H1 (cell line): ENCODE data around the gene RGS2. TPM values are rescaled to one million over a fixed set of nuclear protein-coding genes. Genes with fewer than 3 reads are reported as not detected.

Experiments used
- ATF3 ChIP-seq: IDR thresholded peaks from 2 replicates; pipeline ENCODE4 v1.6.1; 2011; ENCODE audit warnings: low read depth, mild to moderate bottlenecking, low read length; ENCODE audit not compliant: insufficient read depth
- BRCA1 ChIP-seq: IDR thresholded peaks from 2 replicates; pipeline ENCODE4 v1.6.1; 2012; ENCODE audit warnings: low read depth, low read length, improper control_type of control experiment
- CREB1 ChIP-seq: IDR thresholded peaks from 2 replicates; pipeline ENCODE4 v1.6.1; 2012; ENCODE audit warnings: inconsistent platforms
- CTBP2 ChIP-seq: IDR thresholded peaks from 2 replicates; pipeline ENCODE4 v1.7.0; 2011; ENCODE audit warnings: borderline replicate concordance, mild to moderate bottlenecking, moderate library complexity, mixed read lengths, low read length; ENCODE audit not compliant: insufficient read depth, insufficient read length
- GTF2F1 ChIP-seq: IDR thresholded peaks from 2 replicates; pipeline ENCODE4 v1.6.1; 2012; ENCODE audit warnings: low read depth, low read length, improper control_type of control experiment, borderline replicate concordance
- HDAC6 ChIP-seq: IDR thresholded peaks from one replicate; pipeline ENCODE4 v1.7.1; 2012; ENCODE audit warnings: low read depth, mild to moderate bottlenecking, inconsistent platforms, low read length, moderate library complexity
- JUND ChIP-seq: IDR thresholded peaks from 2 replicates; pipeline ENCODE4 v1.6.1; 2011; ENCODE audit warnings: mild to moderate bottlenecking, improper control_type of control experiment, low read length
- KDM4A ChIP-seq: IDR thresholded peaks from one replicate; pipeline ENCODE4 v1.7.1; 2012; ENCODE audit warnings: low read depth, mild to moderate bottlenecking, moderate library complexity, low read length, inconsistent platforms; ENCODE audit not compliant: severe bottlenecking
- KDM5A ChIP-seq: fragments of 200-600 bp; IDR thresholded peaks from 2 replicates; pipeline ENCODE4 v1.7.1; 2012; ENCODE audit warnings: mild to moderate bottlenecking, low read length, inconsistent platforms, mixed read lengths
- NANOG ChIP-seq: IDR thresholded peaks from 2 replicates; pipeline ENCODE4 v1.6.1; 2011; ENCODE audit warnings: low read length, low read depth, mild to moderate bottlenecking, inconsistent platforms; ENCODE audit not compliant: insufficient read depth, poor library complexity, severe bottlenecking
- NRF1 ChIP-seq: IDR thresholded peaks from 2 replicates; pipeline ENCODE4 v1.6.1; 2011; ENCODE audit warnings: mild to moderate bottlenecking, low read depth, low read length, improper control_type of control experiment
- POLR2A ChIP-seq, 2 experiments: IDR thresholded peaks; 1 replicate in 1 of 2; 2 replicates in 1 of 2; pipeline ENCODE4 v1.6.1; 2011; ENCODE audit warnings: low read depth in 2 of 2, low read length in 2 of 2, mild to moderate bottlenecking in 2 of 2; ENCODE audit errors: control extremely low read depth in 1 of 2
- POU5F1 ChIP-seq: IDR thresholded peaks from 2 replicates; pipeline ENCODE4 v1.6.1; 2011; ENCODE audit warnings: low read depth, mild to moderate bottlenecking, low read length, moderate library complexity
- RFX5 ChIP-seq: IDR thresholded peaks from 2 replicates; pipeline ENCODE4 v1.6.1; 2011; ENCODE audit warnings: low read depth, low read length, improper control_type of control experiment, borderline replicate concordance
- RXRA ChIP-seq: IDR thresholded peaks from 2 replicates; pipeline ENCODE4 v1.6.1; 2011; ENCODE audit warnings: low read depth, mild to moderate bottlenecking, low read length, moderate library complexity; ENCODE audit not compliant: insufficient read depth
- SP1 ChIP-seq: IDR thresholded peaks from 2 replicates; pipeline ENCODE4 v1.6.1; 2011; ENCODE audit warnings: low read depth, low read length
- TAF7 ChIP-seq: optimal IDR thresholded peaks from 2 replicates; pipeline ENCODE3; 2011; ENCODE audit warnings: low read depth, mild to moderate bottlenecking, inconsistent platforms, low read length, moderate library complexity, borderline replicate concordance
- TBP ChIP-seq: IDR thresholded peaks from 2 replicates; pipeline ENCODE4 v1.6.1; 2011; ENCODE audit warnings: low read depth, low read length, improper control_type of control experiment
- TCF12 ChIP-seq: IDR thresholded peaks from 2 replicates; pipeline ENCODE4 v1.6.1; 2011; ENCODE audit warnings: low read depth, mild to moderate bottlenecking, low read length
- TEAD4 ChIP-seq: IDR thresholded peaks from 2 replicates; pipeline ENCODE4 v1.6.1; 2012; ENCODE audit warnings: low read depth, low read length, inconsistent platforms, mixed read lengths
- polyA plus RNA-seq, 7 experiments: library from polyadenylated mRNA; depleted of rRNA in 3 of 7; stranded (reverse) in 5 of 7; unstranded in 2 of 7; fragments of >200 nt in 5 of 7; fragments of 200-250 nt in 2 of 7; gene quantifications; 1 replicate in 5 of 7; 2 replicates in 1 of 7; 4 replicates in 1 of 7; pipeline versions ENCODE4 v1.2.1 to v1.2.3, GENCODE V29; 2011 to 2013; ENCODE audit warnings: missing spikeins in 2 of 7, mixed read lengths in 2 of 7
- total RNA-seq: library from RNA; stranded (reverse); fragmentation: NEBNext Ultra II Directional; extraction: Animal tissue kit (Norgen Biotek cat#: 25700); gene quantifications from 2 replicates; pipeline ENCODE4 v1.2.1, GENCODE V29; 2021

RGS2 gene
- total and polyA plus RNA-seq, 2 of the 8 experiments (the other 6 are each of a cell fraction or from before 2014, with no cell fraction given) = 9.1 to 17.0 TPM

- TF ChIP-seq ATF3 = no peak
- no peak for TF ChIP-seq RXRA
- TF ChIP-seq GTF2F1 = peak; percentile 59; the same call in 1 of the 2 replicates
- peak; percentile 80; the same call in 1 of the 2 replicates for TF ChIP-seq SP1
- no peak for TF ChIP-seq NRF1
- peak; percentile 17; the same call in 1 of the 2 replicates for TF ChIP-seq JUND
- no peak for TF ChIP-seq HDAC6
- TF ChIP-seq TEAD4 = peak; percentile 39; the same call in 1 of the 2 replicates
- TF ChIP-seq RFX5 = 0 out of 2 replicates have a peak, but pooled peaks have one; percentile 11
- TF ChIP-seq TCF12 = 0 out of 2 replicates have a peak, but pooled peaks have one; percentile 29
- TF ChIP-seq CTBP2 = no peak
- TF ChIP-seq NANOG = no peak
- TF ChIP-seq KDM5A = peak; percentile 39; the same call in 1 of the 2 replicates
- TF ChIP-seq CREB1 = peak; percentile 83
- peak; percentile 90 for TF ChIP-seq KDM4A
- TF ChIP-seq TAF7 = peak; percentile 88
- peak; percentile 96 for TF ChIP-seq TBP
- TF ChIP-seq POLR2A (IDR thresholded peaks at IDR 0.05; ENCODE audit: control extremely low read depth in 1 of 2, low read depth in 2 of 2, low read length in 2 of 2) = peak; percentile 97 to 99
- TF ChIP-seq BRCA1 = no peak
- no peak for TF ChIP-seq POU5F1
These were observed at the start of gene RGS2 (continued) for GRCh38 chr1:192808518-192809306.
